Cardiac fibroblast (primary cell): ENCODE measurements around the gene HSF5.

Experiments
- DNase-seq, 2 donors: peaks; one replicate each; pipeline versions ENCODE4 v3.0.0 to v3.0.0-alpha.2; 2010; ENCODE audit warnings: low read depth in 2 of 2
- H3K4me3 ChIP-seq, 2 donors: replicated peaks in 1 of 2; 1 replicate in 1 of 2; 2 replicates in 1 of 2; pipeline ENCODE4 v1.5.1; 2011; ENCODE audit warnings: low read depth in 2 of 2, low read length in 2 of 2, mild to moderate bottlenecking in 2 of 2, moderate library complexity in 1 of 2
- TF ChIP-seq, protein P1 (sequence below): IDR thresholded peaks from one replicate; pipeline ENCODE4 v1.5.1; 2011; ENCODE audit warnings: low read depth, mild to moderate bottlenecking, low read length, inconsistent platforms

HSF5 gene

DNA sequence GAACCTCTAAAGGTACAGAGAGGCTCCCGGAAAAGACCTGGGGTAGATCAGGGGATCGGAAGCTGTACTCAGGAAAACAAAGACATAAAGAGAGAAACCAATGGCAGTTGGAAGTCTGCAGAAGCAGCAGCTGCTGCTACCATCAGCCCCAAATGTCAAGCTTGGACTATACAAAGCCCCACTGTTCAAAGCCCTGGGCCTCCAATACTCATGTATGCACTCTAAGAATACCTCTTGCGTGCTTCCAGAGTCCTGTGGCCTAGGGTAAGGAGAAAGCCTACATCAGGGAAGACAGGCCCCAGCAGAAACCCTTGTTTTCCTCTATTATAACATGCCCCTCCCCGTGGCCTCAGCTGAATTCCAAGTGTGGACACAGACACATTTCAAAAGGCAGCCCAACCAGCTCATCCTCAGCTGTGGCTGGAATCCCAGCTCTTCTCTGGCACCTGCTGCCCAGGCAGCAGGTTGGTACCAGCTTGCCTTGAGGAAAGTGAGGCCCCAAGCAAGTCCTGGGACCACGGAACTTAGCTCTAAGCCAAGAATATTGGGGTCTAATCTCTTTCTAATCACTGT is 45.5 kb upstream of the HSF5 start:
- H3K4me3 ChIP-seq = no peak overlapping the region
- TF ChIP-seq, protein P1, sequence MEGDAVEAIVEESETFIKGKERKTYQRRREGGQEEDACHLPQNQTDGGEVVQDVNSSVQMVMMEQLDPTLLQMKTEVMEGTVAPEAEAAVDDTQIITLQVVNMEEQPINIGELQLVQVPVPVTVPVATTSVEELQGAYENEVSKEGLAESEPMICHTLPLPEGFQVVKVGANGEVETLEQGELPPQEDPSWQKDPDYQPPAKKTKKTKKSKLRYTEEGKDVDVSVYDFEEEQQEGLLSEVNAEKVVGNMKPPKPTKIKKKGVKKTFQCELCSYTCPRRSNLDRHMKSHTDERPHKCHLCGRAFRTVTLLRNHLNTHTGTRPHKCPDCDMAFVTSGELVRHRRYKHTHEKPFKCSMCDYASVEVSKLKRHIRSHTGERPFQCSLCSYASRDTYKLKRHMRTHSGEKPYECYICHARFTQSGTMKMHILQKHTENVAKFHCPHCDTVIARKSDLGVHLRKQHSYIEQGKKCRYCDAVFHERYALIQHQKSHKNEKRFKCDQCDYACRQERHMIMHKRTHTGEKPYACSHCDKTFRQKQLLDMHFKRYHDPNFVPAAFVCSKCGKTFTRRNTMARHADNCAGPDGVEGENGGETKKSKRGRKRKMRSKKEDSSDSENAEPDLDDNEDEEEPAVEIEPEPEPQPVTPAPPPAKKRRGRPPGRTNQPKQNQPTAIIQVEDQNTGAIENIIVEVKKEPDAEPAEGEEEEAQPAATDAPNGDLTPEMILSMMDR = no peak

DNA sequence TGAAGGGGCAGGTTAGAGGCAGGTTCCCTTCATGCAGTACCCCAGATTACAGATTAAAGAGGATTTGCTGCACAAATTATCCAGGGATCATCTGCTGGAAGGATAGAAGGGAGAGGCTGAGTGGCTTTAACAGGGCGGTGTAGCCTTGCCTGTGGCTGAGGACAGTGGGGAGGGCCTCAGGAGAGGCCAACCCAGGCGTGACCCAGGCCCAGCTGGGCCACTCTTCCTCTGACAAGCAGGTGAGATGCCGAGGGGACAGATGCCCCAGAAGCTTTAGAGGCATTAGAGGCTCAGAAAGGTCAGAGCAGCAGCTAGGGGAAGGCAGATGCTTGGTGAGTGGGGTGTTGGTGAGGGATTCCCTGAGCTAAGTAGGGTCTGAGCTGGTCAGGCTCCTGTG is 44.3 kb upstream of the HSF5 start:
- no peak for DNase-seq
- TF ChIP-seq, protein P1 = no peak
- H3K4me3 ChIP-seq = peak overlapping the region in 1 of 2 donors; percentile 46

More for the DNA sequence above, 45.5 kb upstream of the HSF5 start:
- DNase-seq = no peak

DNA sequence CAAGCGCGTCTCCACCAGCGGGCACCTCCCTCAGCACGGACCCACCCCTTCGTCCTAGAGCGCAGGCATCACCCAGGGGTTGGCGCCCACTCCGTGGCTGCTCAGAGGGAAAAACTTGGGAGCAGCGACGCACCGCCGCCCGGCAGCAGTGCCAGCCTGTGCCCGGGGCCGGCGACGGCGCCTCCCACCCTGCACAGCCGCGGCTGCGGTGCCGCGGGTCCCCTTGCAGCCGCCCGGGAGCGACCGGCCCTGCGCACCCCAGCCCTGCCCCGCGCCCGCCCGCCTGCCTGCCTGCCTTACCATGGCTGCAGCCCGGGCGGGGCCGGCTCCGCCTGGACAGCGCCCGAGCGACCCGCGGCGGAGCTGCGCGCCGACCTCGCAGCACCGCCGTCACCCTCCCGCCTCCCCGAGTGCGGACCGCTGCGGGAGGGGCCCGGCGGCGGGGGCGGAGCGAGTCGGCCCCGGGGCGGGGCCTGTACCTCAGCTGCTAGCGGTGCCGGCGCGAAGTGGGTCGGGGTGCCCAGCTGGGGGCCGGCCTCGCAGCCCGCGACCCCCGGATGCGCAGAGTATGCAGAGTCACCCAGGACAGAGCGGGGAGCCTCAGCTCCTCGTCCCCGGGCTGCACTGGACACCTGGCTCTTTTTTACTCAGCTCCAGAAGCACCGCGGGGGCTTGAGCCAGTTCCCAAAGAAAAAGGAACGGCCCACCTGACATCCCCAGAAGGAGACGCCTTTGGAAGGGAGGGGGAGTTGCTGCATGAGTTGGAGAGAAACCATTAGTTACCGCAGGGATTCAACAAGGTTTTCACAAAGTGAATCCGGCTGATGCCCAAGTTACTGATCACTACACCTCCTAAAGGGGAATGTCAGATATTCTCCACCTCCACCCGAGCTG is 43.7 kb upstream of the HSF5 start:
- peak in 1 of 2 donors; percentile 55 for DNase-seq
- TF ChIP-seq, protein P1 = no peak
- H3K4me3 ChIP-seq = peak overlapping the region; percentile 47 to 54

DNA sequence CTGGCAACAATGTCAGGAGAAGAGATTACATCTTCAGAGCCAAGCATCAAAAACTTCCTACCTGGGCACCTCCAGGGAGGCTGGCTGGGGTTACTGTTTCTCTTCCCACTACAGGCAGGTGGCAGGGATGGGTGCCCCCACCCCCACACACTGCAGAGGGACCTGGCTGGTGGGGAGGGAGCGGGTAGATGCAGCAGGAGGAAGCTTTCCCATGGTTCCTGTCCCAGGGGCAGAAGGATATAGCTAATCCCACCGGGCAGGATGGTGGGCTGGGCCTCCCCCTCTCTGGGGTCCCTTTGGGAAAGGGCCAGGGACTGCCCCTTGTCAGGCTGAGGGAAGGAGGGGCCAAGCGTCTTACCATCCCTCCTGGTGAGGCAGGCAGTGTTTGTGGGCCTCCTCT is 42.9 kb upstream of the HSF5 start:
- TF ChIP-seq, protein P1 = no peak
- peak overlapping the region in 1 of 2 donors; percentile 54 for H3K4me3 ChIP-seq
- no peak for DNase-seq

DNA sequence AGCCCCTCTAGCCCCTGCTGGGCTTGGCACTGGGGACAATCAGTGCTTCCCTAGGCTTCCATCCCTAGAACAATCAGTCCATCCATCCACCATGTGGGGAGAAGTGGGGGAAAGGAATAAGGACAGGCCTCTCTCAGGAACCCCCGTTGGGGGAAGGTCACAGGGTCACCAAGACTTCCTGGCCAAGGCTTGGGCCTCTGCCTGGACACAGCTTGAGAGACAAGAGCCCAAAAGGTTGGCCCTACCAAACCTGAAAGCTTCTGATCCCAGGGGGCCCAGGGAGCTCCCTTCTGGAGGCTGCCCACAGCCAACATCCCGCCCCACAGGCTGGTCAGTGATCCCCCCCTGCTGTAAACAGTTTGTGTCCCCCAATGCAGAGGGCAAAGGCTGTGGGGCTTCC is 42.4 kb upstream of the HSF5 start:
- no peak for DNase-seq
- H3K4me3 ChIP-seq = peak overlapping the region in 1 of 2 donors; percentile 54
- TF ChIP-seq, protein P1 = no peak

DNA sequence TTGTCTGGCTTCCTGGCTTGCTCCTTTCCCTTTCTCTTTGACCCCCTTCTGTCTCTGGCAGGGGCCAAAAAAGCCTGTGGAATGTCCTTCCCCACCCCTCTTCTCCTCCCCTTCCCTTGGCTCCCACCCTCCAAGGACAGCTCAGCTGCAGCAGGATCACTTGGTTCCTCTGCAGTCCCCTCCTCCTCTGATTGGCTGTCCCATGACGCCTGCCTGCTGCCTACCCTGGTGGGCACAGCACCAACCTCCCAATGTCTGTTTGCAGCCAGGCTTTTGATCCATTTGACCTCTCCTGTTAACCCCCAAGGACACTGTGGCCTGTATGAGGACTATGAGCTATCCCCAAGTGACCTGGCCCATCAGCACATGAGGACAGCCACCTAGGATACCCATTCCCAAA is 41.1 kb upstream of the HSF5 start:
- peak in 1 of 2 donors; percentile 62 for DNase-seq
- TF ChIP-seq, protein P1 = no peak
- H3K4me3 ChIP-seq = no peak overlapping the region
